SW480 (cell line): ENCODE measurements around the gene KPNA5.
A peak's percentile ranks its signal among the peaks of the same experiment; 100 is the strongest.
"Not testable (repeated sequence)": the region's sequence is repeated elsewhere in the genome, so short reads cannot be mapped to it uniquely, and the experiment has no call there.

Experiments used
- DNase-seq: peaks from one replicate; pipeline ENCODE4 v3.0.0-alpha.2; 2016; ENCODE audit warnings: low spot score

The KPNA5 gene

DNA sequence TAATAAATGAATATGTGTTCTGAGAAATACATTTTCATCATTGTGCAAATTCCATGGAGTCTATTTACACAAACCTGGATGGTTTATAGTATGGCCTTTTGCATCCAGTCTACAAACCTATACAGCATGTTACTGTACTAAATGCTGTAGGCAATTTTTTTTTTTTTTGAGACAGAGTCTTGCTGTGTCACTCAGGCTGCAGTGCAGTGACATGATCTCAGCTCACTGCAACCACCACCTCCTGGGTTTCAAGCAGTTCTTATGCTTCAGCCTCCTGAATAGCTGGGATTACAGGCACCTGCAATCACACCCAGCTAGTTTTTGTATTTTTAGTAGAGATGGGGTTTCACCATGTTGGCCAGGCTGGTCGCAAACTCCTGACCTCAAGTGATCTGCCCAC is 22.9 kb downstream of the KPNA5 start:
- not testable (repeated sequence) for DNase-seq

DNA sequence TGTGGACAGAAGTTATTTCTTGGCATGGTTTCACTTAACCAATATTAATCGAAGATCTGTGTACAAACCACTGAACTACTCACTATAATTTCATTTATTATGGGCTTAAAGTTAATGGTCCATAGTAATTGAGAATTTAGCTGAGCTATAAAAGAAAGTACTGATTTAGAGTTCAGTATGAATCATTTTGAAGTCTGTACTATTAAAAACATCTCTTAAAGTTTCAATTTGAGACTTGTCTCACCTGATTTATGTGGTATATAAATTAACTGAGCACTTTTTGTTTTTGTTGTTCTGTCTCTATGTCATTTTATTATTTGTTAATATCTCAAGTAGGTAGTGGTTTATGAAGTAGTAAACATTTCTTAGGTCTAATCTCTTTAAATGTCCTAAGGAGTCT is 24.9 kb downstream of the KPNA5 start:
- no peak for DNase-seq

DNA sequence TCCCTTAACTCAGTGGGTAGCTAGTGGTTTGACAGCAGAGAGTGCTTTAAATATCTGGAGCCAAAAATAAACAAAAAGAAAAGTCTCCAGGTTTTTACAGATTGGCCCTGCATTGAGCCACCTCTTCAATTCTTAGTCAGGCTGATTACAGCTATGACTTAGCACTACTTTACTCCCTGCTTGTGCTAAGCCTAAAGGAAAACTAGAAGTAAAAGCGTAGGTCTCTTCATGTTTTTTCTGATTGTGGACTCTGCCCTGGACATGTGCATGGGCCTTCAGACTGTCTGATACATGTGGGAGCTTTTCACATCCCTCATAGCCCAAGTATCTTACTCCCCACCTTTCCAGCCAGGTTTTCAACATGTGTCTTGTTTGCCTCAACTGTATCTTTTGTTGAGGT is 33.3 kb downstream of the KPNA5 start:
- no peak for DNase-seq

- DNase-seq, result no peak
Observed at GRCh38 chr6:116714761-116715160, 33.8 kb downstream of the KPNA5 start.

GRCh38 chr6:116726947-116727346 is 45.9 kb downstream of the KPNA5 start:
- no peak for DNase-seq

DNA sequence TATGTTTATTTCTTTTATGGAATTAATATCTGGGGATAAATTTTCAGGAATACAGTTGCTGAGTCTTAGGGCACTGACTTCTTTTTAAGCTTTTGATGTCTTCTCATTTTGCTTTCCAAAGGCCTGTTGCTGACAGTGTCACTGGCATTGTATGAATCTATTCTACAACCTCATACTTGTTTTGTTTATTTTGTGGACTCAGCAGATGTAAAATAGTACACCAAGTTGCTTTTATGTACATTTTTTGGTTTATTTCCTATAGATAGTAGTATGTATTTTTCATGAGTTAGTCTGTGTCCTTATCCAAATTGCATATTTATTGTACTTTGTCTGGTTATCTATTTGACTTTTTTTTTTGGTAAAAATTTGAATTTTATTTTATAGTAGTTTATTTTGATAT is 49.5 kb downstream of the KPNA5 start:
- DNase-seq, result no peak

DNA sequence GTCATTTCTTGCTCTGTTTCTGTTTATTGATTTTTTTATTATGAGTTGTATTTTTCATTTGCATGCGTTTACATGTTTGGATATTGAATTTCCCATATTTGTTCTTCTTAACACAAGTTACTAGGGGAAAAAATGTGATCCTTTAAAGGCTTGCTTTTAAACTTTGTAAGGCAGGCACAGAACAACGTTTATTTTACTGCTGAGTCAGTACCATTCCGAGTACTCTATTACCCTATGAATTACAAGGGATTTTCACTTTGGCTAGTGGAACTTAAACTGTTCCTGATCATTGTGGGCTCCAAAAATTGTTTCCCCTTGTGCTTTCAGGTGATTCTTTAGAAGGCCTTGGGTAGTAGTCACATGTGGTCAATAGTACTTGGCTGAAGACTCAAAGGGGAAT is 56.0 kb downstream of the KPNA5 start:
- DNase-seq, result no peak

DNA sequence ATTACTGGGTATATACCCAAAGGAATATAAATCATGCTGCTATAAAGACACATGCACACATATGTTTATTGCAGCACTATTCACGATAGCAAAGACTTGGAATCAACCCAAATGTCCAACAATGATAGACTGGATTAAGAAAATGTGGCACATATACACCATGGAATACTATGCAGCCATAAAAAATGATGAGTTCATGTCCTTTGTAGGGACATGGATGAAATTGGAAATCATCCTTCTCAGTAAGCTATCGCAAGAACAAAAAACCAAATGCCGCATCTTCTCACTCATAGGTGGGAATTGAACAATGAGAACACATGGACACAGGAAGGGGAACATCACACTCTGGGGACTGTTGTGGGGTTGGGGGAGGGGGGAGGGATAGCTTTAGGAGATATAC is 59.5 kb downstream of the KPNA5 start:
- DNase-seq, result not testable (repeated sequence)

DNA sequence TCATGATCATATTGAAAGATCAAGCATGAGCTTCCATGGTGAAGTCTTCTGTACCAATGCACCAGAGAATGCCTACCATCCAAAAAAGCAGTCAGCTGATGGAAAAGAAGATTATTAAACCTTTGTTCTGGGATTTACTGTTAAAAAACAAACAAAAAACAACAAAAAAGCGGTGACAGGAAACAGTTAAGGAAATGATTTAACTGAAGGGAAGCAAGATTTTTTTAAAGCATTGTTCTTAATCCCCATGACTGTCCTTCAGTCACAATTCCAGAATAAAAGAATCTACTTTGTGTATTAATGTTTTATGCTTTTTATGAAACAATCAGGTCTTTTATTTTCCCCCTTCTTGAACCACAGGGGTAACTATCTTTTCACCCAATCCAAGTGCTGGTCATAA is 60.6 kb downstream of the KPNA5 start:
- DNase-seq, result no peak

GRCh38 chr6:116745176-116745575 is 64.2 kb downstream of the KPNA5 start:
- no peak for DNase-seq

- no peak for DNase-seq
Observed at GRCh38 chr6:116761779-116762178, 80.8 kb downstream of the KPNA5 start.

GRCh38 chr6:116762235-116762634 is 81.2 kb downstream of the KPNA5 start:
- no peak for DNase-seq

GRCh38 chr6:116763048-116763447 is 82.0 kb downstream of the KPNA5 start:
- no peak for DNase-seq

DNA sequence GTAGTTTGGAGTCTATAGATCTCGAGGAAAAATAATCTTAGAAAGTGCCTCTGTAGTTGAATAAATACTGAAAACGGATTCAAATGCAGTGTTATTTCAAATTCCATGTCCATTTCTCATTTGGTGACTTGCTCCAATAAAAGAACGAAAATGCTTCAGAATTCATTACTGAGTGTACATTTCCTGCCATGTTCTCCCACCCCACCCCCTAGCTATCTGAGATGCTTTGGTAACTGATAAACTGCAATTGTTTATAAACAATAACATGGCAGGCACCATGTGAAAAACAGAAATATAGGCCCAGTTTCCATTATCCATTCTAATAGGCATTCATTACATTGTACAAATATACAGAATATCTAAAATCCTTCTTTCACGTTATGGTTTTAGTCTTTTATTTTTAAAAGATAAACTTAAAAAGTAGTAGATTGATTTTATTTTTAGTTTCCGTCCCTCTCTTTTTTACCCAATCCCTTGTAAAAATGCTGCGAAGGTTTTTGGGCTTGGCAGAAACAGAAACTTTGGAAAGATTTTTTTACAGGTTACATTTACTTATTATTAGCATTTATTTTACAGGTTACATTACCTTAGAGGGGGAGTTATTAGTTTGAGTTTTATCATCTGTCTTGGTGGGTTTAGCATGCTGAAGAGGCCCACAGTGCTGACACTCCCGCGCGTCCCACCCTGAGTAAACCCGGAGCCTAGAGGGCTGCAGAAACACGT is 83.1 kb downstream of the KPNA5 start:
- DNase-seq, result no peak

DNA sequence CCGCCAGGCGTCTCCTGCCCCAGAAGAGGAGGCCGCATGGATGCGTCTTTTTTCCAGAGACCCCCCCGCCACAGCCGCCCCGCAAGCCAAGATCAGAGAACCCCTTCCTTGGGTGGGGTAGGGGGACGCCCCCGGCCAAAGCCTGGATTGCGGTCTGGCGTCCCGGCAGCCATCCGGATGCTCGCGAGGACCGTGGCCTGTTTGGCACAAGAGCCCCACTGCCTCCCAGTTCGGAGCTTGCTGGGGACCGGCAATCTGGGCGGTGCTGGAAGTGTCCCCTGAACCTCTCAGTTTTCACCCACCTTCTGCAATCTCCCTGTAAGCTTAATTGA is 83.6 kb downstream of the KPNA5 start:
- no peak for DNase-seq

DNA sequence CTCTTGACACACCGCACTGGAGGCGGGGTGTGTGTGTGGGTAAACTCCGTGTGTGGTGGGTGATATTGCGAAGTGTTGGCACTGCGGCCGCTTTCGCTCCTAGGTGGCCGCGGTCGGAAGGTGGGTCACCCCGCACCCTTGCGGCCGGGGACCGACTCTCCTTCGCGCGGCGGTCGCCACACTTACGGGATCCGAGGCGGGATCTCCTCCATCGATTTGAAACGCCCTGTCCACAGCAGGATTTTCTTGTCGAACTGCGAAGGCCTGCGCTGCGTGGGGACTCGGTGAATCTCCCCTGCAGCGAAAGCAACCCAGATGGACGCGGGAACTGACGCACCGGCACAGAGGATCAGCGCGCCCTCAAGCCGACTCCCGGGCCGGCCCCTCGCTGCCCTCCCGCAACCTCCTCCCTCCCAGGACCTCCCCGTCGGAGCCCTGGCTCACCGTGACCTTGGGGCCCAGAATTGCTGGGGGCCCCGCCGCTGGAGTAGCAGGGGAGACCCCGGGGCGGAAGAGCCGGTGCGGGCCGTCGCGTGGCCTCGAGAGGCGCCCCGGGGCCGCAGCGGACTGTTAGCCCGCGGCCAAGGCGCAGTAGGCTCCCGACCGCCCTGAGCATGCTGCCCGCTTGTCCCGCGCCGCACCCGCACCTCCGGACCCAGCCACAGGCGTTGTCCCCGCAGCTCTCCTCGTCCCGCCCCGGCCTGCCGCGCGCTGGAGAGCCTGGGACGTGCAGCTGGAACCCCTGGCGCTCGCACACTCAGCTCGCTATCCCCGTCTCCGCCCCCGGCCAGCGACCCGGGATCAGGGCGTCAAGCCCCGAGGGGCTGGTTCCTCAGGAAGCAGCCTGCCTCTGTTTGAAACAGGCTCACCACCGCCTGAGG is 84.2 kb downstream of the KPNA5 start, which contains the start of gene FAM162B:
Gene FAM162B, minus strand, starts transcription at position 759 of the 881 bp plus-strand sequence. Its CDS starts 143 bp downstream, at position 616.
- DNase-seq, result no peak

GRCh38 chr6:116766506-116767176 is 85.6 kb downstream of the KPNA5 start:
- no peak for DNase-seq

- DNase-seq, result no peak
Observed at GRCh38 chr6:116767715-116768114, 86.7 kb downstream of the KPNA5 start.

DNA sequence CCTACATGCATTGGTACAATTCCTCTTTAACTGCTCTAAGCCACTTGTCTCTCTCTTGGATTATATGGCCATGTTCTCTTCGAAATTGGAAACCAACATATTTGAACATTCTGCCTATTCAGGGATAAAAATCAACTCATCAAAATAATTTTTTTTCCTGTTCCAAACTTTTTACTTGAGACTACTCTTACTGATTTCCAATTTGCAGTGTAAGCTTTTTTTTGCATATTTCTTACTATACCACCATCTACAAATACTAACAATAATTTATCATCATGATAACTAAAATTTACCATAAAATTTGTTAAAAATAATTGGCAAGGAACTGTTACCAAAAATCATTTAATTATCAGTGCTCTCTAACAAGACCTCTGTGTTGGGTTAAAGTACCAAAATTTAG is 91.4 kb downstream of the KPNA5 start:
- no peak for DNase-seq

DNA sequence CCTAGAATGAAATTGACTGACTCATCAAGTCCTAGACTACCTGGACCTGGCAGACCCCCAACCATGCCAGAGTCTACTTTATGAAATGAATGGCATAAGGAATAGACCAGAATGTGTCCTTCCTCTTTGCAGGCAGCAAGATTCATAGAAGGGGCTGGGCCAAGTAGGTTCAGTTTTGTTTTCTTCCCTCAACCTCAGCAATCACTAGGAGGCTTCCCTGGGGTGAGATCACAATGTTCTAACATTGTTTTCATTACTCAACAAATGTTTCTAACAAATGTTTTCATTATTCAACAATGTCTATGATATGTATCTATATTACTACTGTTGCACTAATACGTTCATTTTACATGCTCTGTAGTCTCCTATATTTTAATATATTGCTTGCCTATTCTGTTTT is 92.9 kb downstream of the KPNA5 start:
- no peak for DNase-seq

DNA sequence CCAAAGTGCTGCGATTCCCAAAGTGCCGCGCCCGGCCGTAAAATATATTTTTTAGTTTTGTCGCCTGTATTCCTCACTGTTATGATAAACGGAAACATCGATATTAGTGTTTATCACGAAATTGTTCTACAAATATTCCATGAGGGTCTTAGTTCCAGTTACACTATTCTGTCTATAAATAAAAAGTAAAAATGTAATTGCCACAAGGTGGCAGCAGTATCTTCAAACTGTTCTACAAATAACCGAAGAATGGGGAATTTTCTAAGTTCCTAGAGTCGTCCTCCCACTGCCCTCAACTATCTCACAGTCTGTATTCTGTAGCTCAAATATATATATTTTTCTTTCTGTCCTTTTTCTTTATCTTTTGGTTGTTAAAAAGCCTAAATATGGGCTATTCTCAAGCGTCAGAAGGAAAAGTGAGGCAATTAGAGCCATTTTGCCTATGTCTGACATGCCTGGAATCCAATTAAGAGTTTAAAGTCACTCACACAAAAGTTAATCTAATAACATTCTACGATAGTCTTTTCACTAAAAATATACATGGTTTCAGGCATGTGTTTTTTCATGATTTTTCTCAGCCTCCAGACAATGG is 98.7 kb downstream of the KPNA5 start:
- peak; percentile 42 for DNase-seq

GRCh38 chr6:116783852-116784251 is 102.8 kb downstream of the KPNA5 start:
- no peak for DNase-seq
